ENCODE results near the gene CALU. TPM values are rescaled to one million over a fixed set of nuclear protein-coding genes. Genes with fewer than 3 reads are reported as not detected.

The CALU gene
- total and polyA plus RNA-seq, 10 of the 15 experiments (the other 5 are each of a cell fraction or from before 2014, with no cell fraction given), result 31.2 to 75.6 (median 42.1) TPM

GRCh38 chr7:128697302-128697905 lies 41.8 kb upstream of the CALU start:
- H3K9me3 ChIP-seq (replicated peaks; ENCODE audit: control insufficient read depth, insufficient read depth, low read length), result no peaks in the 10 kb centered on the region
- H3K4me1 ChIP-seq (ENCODE audit: control insufficient read depth, insufficient read depth, low read length), result no peaks in the 10 kb centered on the region
- H2AFZ ChIP-seq (ENCODE audit: control insufficient read depth, low read depth, low read length), result 0 out of 2 replicates have a peak overlapping the region, but pooled peaks have one; percentile 29
- H3K4me2 ChIP-seq (ENCODE audit: control insufficient read depth, insufficient read depth), result peak overlapping the region; percentile 59; the same call in 1 of the 2 replicates
- ChIA-PET SMC1A (ENCODE audit: uncharacterized antibody, unreplicated experiment) (interaction anchor here (1.3 kb wide), 1 partner anchor 20 kb away, joined by 3 read pairs; no protein-coding TSS in a partner anchor), CTCF (interaction anchor here (0.6 to 1.5 kb wide), 5 partner anchors 12 to 163 kb away, joined by 3 to 4 read pairs (median 3); no protein-coding TSS in a partner anchor), POLR2A (no interaction called here), RAD21 (ENCODE audit: unreplicated experiment) (interaction anchor here (1.3 kb wide), 1 partner anchor 17 kb away, joined by 3 read pairs; no protein-coding TSS in a partner anchor)
- H3K4me3 ChIP-seq, result no peak overlapping the region
- ATAC-seq, result peak; percentile 96
- H3K27ac ChIP-seq (ENCODE audit: control insufficient read depth, insufficient read depth), result no peak overlapping the region
- under 1% methylated on average over 37 of the region's 37 CpGs for WGBS (ENCODE audit: insufficient coverage, insufficient replicate concordance, low lambda C conversion rate, missing lambda C conversion rate)
- in situ Hi-C loops (cut with MboI) (no loop called here), intact Hi-C loops (cut with micrococcal nuclease; ENCODE audit: unreplicated experiment) (no loop called here)
- FAIRE-seq, result no peak
- no TSS peak for BruUV-seq (replicated peaks)
- no peak for DNase-seq (ENCODE audit: low read depth, low spot score)
- peaks cover 3 to 11% of the 10 kb centered on the region in 2 experiments for H3K27me3 ChIP-seq (replicated peaks in 1 of 2; ENCODE audit: control insufficient read depth in 2 of 2, insufficient read depth in 2 of 2, low read length in 1 of 2)
- H4K20me1 ChIP-seq (ENCODE audit: control insufficient read depth, insufficient read depth), result no peaks in the 10 kb centered on the region
- no peak overlapping the region for H3K9ac ChIP-seq (ENCODE audit: control insufficient read depth, insufficient read depth, low read length)
- H3K79me2 ChIP-seq (ENCODE audit: control insufficient read depth, insufficient read depth, low read length), result no peaks in the 10 kb centered on the region
- no peaks in the 10 kb centered on the region for H3K36me3 ChIP-seq (ENCODE audit: control insufficient read depth in 2 of 2, insufficient read depth in 2 of 2, low read length in 1 of 2)
- no peak for TF ChIP-seq IRF4 (IDR thresholded peaks at IDR 0.05; ENCODE audit: low read depth, low read length)
- TF ChIP-seq RB1 (IDR thresholded peaks at IDR 0.05; ENCODE audit: borderline replicate concordance), result peak; percentile 61; the same call in 1 of the 2 replicates
- TF ChIP-seq, protein P1, sequence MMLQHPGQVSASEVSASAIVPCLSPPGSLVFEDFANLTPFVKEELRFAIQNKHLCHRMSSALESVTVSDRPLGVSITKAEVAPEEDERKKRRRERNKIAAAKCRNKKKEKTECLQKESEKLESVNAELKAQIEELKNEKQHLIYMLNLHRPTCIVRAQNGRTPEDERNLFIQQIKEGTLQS (IDR thresholded peaks at IDR 0.05; ENCODE audit: borderline replicate concordance, extremely low read depth, low read depth, low read length), result no peak
- TF ChIP-seq, protein P2, sequence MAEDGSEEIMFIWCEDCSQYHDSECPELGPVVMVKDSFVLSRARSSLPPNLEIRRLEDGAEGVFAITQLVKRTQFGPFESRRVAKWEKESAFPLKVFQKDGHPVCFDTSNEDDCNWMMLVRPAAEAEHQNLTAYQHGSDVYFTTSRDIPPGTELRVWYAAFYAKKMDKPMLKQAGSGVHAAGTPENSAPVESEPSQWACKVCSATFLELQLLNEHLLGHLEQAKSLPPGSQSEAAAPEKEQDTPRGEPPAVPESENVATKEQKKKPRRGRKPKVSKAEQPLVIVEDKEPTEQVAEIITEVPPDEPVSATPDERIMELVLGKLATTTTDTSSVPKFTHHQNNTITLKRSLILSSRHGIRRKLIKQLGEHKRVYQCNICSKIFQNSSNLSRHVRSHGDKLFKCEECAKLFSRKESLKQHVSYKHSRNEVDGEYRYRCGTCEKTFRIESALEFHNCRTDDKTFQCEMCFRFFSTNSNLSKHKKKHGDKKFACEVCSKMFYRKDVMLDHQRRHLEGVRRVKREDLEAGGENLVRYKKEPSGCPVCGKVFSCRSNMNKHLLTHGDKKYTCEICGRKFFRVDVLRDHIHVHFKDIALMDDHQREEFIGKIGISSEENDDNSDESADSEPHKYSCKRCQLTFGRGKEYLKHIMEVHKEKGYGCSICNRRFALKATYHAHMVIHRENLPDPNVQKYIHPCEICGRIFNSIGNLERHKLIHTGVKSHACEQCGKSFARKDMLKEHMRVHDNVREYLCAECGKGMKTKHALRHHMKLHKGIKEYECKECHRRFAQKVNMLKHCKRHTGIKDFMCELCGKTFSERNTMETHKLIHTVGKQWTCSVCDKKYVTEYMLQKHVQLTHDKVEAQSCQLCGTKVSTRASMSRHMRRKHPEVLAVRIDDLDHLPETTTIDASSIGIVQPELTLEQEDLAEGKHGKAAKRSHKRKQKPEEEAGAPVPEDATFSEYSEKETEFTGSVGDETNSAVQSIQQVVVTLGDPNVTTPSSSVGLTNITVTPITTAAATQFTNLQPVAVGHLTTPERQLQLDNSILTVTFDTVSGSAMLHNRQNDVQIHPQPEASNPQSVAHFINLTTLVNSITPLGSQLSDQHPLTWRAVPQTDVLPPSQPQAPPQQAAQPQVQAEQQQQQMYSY (CRISPR knock-in tag; IDR thresholded peaks at IDR 0.05), result no peak
- no peak for TF ChIP-seq ZBTB11 (CRISPR knock-in tag; IDR thresholded peaks at IDR 0.05)
- no peak for TF ChIP-seq BCL3 (IDR thresholded peaks at IDR 0.05; ENCODE audit: borderline replicate concordance, insufficient read depth, low read depth, low read length, poor library complexity, severe bottlenecking)
- TF ChIP-seq GATAD2B (conservative IDR thresholded peaks at IDR 0.05; ENCODE audit: low read depth), result 0 out of 2 replicates have a peak, but pooled peaks have one; percentile 37
- TF ChIP-seq CTCF (IDR thresholded peaks at IDR 0.05 in 2 of 3, conservative IDR thresholded peaks at IDR 0.05 in 1 of 3; ENCODE audit: control insufficient read depth in 2 of 3, extremely low read depth in 1 of 3, insufficient read depth in 1 of 3, low read depth in 3 of 3, low read length in 3 of 3), result peak in 2 of 3 experiments; percentile 18 to 32; a peak in 2 of 6 replicates
- no peak for TF ChIP-seq TCF3 (IDR thresholded peaks at IDR 0.05; ENCODE audit: borderline replicate concordance, insufficient read depth, low read depth, low read length)
- peak; percentile 84 for TF ChIP-seq NBN (IDR thresholded peaks at IDR 0.05)
- TF ChIP-seq IKZF1 (conservative IDR thresholded peaks at IDR 0.05), result peak; percentile 61; the same call in 1 of the 2 replicates
